HCT116 (cell line): ENCODE data around the gene LPCAT2. TPM values are rescaled to one million over a fixed set of nuclear protein-coding genes. Genes with fewer than 3 reads are reported as not detected.

ENCODE experiments used
- ATAC-seq: fragments of 200-7000 bp; cut with Tn5 transposase; 2 replicates; pipeline ENCODE4 v1.9.1; 2020; ENCODE audit warnings: mild to moderate bottlenecking, moderate library complexity
- BruUV-seq: library from RNA; stranded (reverse); fragments of 400-500 nt; replicated peaks from 2 replicates; lab custom pipeline; 2021; lab: Mats Ljungman, UMichigan
- CTCF ChIA-PET: fragments of 300-600 bp; sonication (Branson Sonifier 250); formaldehyde crosslinking; loops from one replicate; lab custom pipeline; 2021; ENCODE audit warnings: antibody characterized with exemption; lab: Charles Lee
- POLR2A ChIA-PET: fragments of 300-600, 350-600 bp; sonication (Branson Sonifier 250); formaldehyde crosslinking; loops from one replicate; lab custom pipeline; 2021; ENCODE audit warnings: antibody characterized with exemption; lab: Charles Lee
- RAD21 ChIA-PET, 2 experiments: fragments of 300-600 bp; sonication (Branson Sonifier 250); formaldehyde crosslinking; loops; one replicate each; lab custom pipeline; 2023; ENCODE audit warnings: low total read pairs in 2 of 2; ENCODE audit not compliant: uncharacterized antibody in 2 of 2, unreplicated experiment in 2 of 2, low non-redundant PET in 1 of 2; lab: Charles Lee
- DNase-seq: peaks from one replicate; pipeline ENCODE4 v3.0.0-alpha.2; 2010; ENCODE audit warnings: low read depth, low spot score
- H2AFZ ChIP-seq: fragments of 200-600 bp; shearing (Covaris generic), sonication (generic); 2 replicates; pipeline ENCODE4 v1.6.1; 2017; ENCODE audit warnings: low read depth, mixed run types, mixed read lengths, antibody characterized with exemption, low read length; ENCODE audit not compliant: poor library complexity, severe bottlenecking
- H3K27ac ChIP-seq: 2 replicates; pipeline ENCODE4 v1.5.1; 2012; ENCODE audit warnings: low read depth, low read length
- H3K27me3 ChIP-seq: fragments of 200-600 bp; sonication (generic); 2 replicates; pipeline ENCODE4 v1.6.1; 2016; ENCODE audit warnings: mixed run types, low read length, mixed read lengths; ENCODE audit not compliant: insufficient read depth
- H3K36me3 ChIP-seq, 2 experiments: fragments of 200-500 bp in 1 of 2; fragments of 200-600 bp in 1 of 2; sonication (Bioruptor generic) in 1 of 2; sonication (generic) in 1 of 2; 2 replicates each; pipeline versions ENCODE4 v1.5.1 to v1.6.1; 2014 to 2016; ENCODE audit warnings: low read length in 2 of 2, inconsistent platforms in 1 of 2, mixed read lengths in 1 of 2, mixed run types in 1 of 2; ENCODE audit not compliant: insufficient read depth in 2 of 2, control insufficient read depth in 1 of 2
- H3K4me1 ChIP-seq, 2 experiments: fragments of 200-600 bp in 1 of 2; sonication (generic) in 1 of 2; 2 replicates each; pipeline versions ENCODE4 v1.5.1 to v1.6.1; 2012 to 2017; ENCODE audit warnings: low read length in 2 of 2, inconsistent platforms in 1 of 2, mild to moderate bottlenecking in 1 of 2, mixed read lengths in 1 of 2, mixed run types in 1 of 2, moderate library complexity in 1 of 2; ENCODE audit not compliant: insufficient read depth in 2 of 2, control insufficient read depth in 1 of 2
- H3K4me2 ChIP-seq: fragments of 200-600 bp; sonication (generic); 2 replicates; pipeline ENCODE4 v1.6.1; 2017; ENCODE audit warnings: mixed run types, low read length, mixed read lengths
- H3K4me3 ChIP-seq, 2 experiments: fragments of 200-600 bp in 1 of 2; sonication (generic) in 1 of 2; replicated peaks in 1 of 2; 2 replicates each; pipeline ENCODE4 v1.5.1; 2011 to 2016; ENCODE audit warnings: low read length in 2 of 2, control low read depth in 1 of 2, low read depth in 1 of 2, mild to moderate bottlenecking in 1 of 2, mixed read lengths in 1 of 2, mixed run types in 1 of 2
- H3K79me2 ChIP-seq: fragments of 200-600 bp; sonication (generic); 2 replicates; pipeline ENCODE4 v1.6.1; 2017; ENCODE audit warnings: mild to moderate bottlenecking, mixed run types, low read length, moderate library complexity, mixed read lengths; ENCODE audit not compliant: insufficient read depth
- H3K9ac ChIP-seq: fragments of 200-600 bp; sonication (generic); 2 replicates; pipeline ENCODE4 v1.6.1; 2016; ENCODE audit warnings: low read length, mixed read lengths
- H3K9me2 ChIP-seq: fragments of 200-600 bp; sonication (generic), shearing (Covaris generic); 2 replicates; pipeline ENCODE4 v1.6.1; 2017; ENCODE audit warnings: mixed run types, mild to moderate bottlenecking, moderate library complexity; ENCODE audit not compliant: insufficient read depth
- H3K9me3 ChIP-seq, 2 experiments: fragments of 200-500 bp in 1 of 2; fragments of 200-600 bp in 1 of 2; sonication (Bioruptor generic) in 1 of 2; sonication (generic) in 1 of 2; 2 replicates each; pipeline ENCODE4 v1.6.1; 2014 to 2017; ENCODE audit warnings: low read length in 2 of 2, mixed read lengths in 2 of 2, inconsistent platforms in 1 of 2, low read depth in 1 of 2, mild to moderate bottlenecking in 1 of 2, mixed run types in 1 of 2, moderate library complexity in 1 of 2; ENCODE audit not compliant: control insufficient read depth in 1 of 2, insufficient read depth in 1 of 2
- H4K20me1 ChIP-seq: fragments of 200-600 bp; sonication (generic), shearing (Covaris generic); 2 replicates; pipeline ENCODE4 v1.6.1; 2017; ENCODE audit warnings: mixed run types, mild to moderate bottlenecking, moderate library complexity; ENCODE audit not compliant: insufficient read depth
- ATF3 ChIP-seq: IDR thresholded peaks from 2 replicates; pipeline ENCODE4 v1.6.1; 2012
- CBX3 ChIP-seq: IDR thresholded peaks from 2 replicates; pipeline ENCODE4 v1.6.1; 2012; ENCODE audit warnings: low read depth
- CEBPB ChIP-seq: IDR thresholded peaks from 2 replicates; pipeline ENCODE4 v1.6.1; 2012; ENCODE audit warnings: low read depth
- CTCF ChIP-seq, 3 experiments: fragments of 200-600 bp in 1 of 3; sonication (generic) in 1 of 3; IDR thresholded peaks in 2 of 3; conservative IDR thresholded peaks in 1 of 3; 2 replicates each; pipeline ENCODE4 v1.5.1; 2012 to 2017; ENCODE audit warnings: low read depth in 2 of 3, low read length in 2 of 3, antibody characterized with exemption in 1 of 3, borderline replicate concordance in 1 of 3, control low read depth in 1 of 3, mild to moderate bottlenecking in 1 of 3, mixed read lengths in 1 of 3, mixed run types in 1 of 3, moderate library complexity in 1 of 3; ENCODE audit not compliant: insufficient read depth in 1 of 3
- ELF1 ChIP-seq: IDR thresholded peaks from 2 replicates; pipeline ENCODE4 v1.6.1; 2012; ENCODE audit warnings: low read depth, borderline replicate concordance
- EZH2 ChIP-seq: fragments of 200-600 bp; sonication (generic); IDR thresholded peaks from 2 replicates; pipeline ENCODE4 v1.6.1; 2017; ENCODE audit warnings: antibody characterized with exemption, mixed run types
- EZH2phosphoT487 ChIP-seq: fragments of 200-600 bp; IDR thresholded peaks from 2 replicates; pipeline ENCODE4 v1.6.1; 2018; ENCODE audit warnings: antibody characterized with exemption, borderline replicate concordance
- FOSL1 ChIP-seq: IDR thresholded peaks from 2 replicates; pipeline ENCODE4 v1.6.1; 2012; ENCODE audit warnings: low read depth
- JUND ChIP-seq: IDR thresholded peaks from 2 replicates; pipeline ENCODE4 v1.6.1; 2012
- POLR2A ChIP-seq: IDR thresholded peaks from 2 replicates; pipeline ENCODE4 v1.7.0; 2011; ENCODE audit warnings: borderline replicate concordance; ENCODE audit not compliant: insufficient read depth, insufficient read length; ENCODE audit errors: extremely low read depth
- POLR2AphosphoS5 ChIP-seq: IDR thresholded peaks from 2 replicates; pipeline ENCODE4 v1.6.1; 2011; ENCODE audit warnings: mild to moderate bottlenecking, low read depth, low read length, moderate library complexity
- RAD21 ChIP-seq: IDR thresholded peaks from 2 replicates; pipeline ENCODE4 v1.6.1; 2012; ENCODE audit warnings: low read depth, mild to moderate bottlenecking
- REST ChIP-seq: IDR thresholded peaks from 2 replicates; pipeline ENCODE4 v1.6.1; 2012; ENCODE audit warnings: low read depth
- SIN3A ChIP-seq: IDR thresholded peaks from 2 replicates; pipeline ENCODE4 v1.6.1; 2012; ENCODE audit warnings: low read depth
- SP1 ChIP-seq: IDR thresholded peaks from 2 replicates; pipeline ENCODE4 v1.6.1; 2012; ENCODE audit warnings: low read depth
- TCF7L2 ChIP-seq: IDR thresholded peaks from 2 replicates; pipeline ENCODE4 v1.7.0; 2011; ENCODE audit warnings: borderline replicate concordance, inconsistent platforms; ENCODE audit not compliant: insufficient read depth, insufficient read length; ENCODE audit errors: extremely low read depth
- YY1 ChIP-seq: IDR thresholded peaks from 2 replicates; pipeline ENCODE4 v1.6.1; 2011; ENCODE audit warnings: low read length, low read depth, moderate library complexity, mild to moderate bottlenecking; ENCODE audit not compliant: insufficient replicate concordance; ENCODE audit errors: extremely low read depth
- ZBTB33 ChIP-seq: IDR thresholded peaks from 2 replicates; pipeline ENCODE4 v1.6.1; 2011; ENCODE audit warnings: mild to moderate bottlenecking, low read length, moderate library complexity; ENCODE audit not compliant: insufficient replicate concordance; ENCODE audit errors: extremely low read depth
- ZNF274 ChIP-seq: fragments of 200-500 bp; sonication (Bioruptor generic); IDR thresholded peaks from 2 replicates; pipeline ENCODE4 v1.6.1; 2014; ENCODE audit warnings: mild to moderate bottlenecking, low read depth, low read length, inconsistent platforms
- intact Hi-C: fragments of 100-400 bp; cut with micrococcal nuclease; formaldehyde crosslinking; loops from 2 replicates; pipeline ENCODE4 v1.10.0; 2022
- total RNA-seq: library from RNA; stranded (reverse); gene quantifications from one replicate; pipeline ENCODE4 v1.2.1, GENCODE V29; 2021; ENCODE audit not compliant: unreplicated experiment

The LPCAT2 gene
- total RNA-seq, 1 experiment from 2014 or later = 13.1 TPM

DNA sequence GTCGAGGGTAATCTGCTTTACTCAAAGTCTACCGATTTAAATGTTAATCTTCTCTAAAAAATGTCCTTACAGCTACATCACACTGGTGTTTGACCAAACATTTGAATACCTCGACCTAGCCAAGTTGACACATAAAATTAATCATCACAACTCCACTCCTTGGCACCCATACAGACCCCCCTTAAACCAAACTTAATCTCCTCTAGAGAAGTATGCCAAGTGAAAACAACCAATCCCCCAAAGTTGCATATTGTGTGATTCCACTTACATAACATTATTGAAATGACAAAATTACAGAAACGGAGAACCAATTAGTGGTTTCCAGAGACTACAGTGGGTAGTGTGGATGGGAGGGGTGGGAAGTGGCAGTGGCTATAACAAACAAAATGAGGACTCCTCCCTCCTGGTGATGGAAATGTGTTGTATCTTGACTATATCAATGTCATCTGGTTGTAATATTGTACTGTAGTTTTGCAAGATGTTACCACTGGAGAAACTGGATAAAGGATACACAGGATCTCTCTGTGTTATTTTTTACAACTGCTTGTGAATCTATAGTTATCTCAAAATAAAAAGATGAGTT, 97.0 kb downstream of the LPCAT2 start:
- no peak overlapping the region for H3K9ac ChIP-seq
- ChIA-PET RAD21 (no interaction called here), CTCF (interaction anchor here (0.9 kb wide), 1 partner anchor 17 kb away, joined by 3 read pairs; no protein-coding TSS in a partner anchor)
- H3K9me3 ChIP-seq = no peaks in the 10 kb centered on the region
- no peaks in the 10 kb centered on the region for H4K20me1 ChIP-seq
- DNase-seq = no peak
- H3K9me2 ChIP-seq = no peaks in the 10 kb centered on the region
- TF ChIP-seq YY1 (no peak), POLR2AphosphoS5 (no peak), EZH2 (no peak), RAD21 (no peak), JUND (no peak), EZH2phosphoT487 (no peak), TCF7L2 (no peak), ZBTB33 (no peak), CBX3 (no peak), SIN3A (no peak), ATF3 (no peak), REST (no peak), SP1 (no peak), CEBPB (no peak), ELF1 (no peak), CTCF (IDR thresholded peaks at IDR 0.05 in 2 of 3, conservative IDR thresholded peaks at IDR 0.05 in 1 of 3; ENCODE audit: borderline replicate concordance in 1 of 3, insufficient read depth in 1 of 3, low read depth in 2 of 3, low read length in 2 of 3) (no peak), POLR2A (no peak), FOSL1 (no peak), ZNF274 (no peak)
- TF ChIP-seq, all 23 proteins: peak for 0
- intact Hi-C loops = no loop called here
- H3K27me3 ChIP-seq = peaks cover 10% of the 10 kb centered on the region
- no peaks in the 10 kb centered on the region for H3K36me3 ChIP-seq
- no peak overlapping the region for H3K27ac ChIP-seq
- no peak overlapping the region for H3K4me2 ChIP-seq
- BruUV-seq = no TSS peak
- POLR2A ChIA-PET = no interaction called here
- no peak overlapping the region for H2AFZ ChIP-seq
- no peak for ATAC-seq
- no peaks in the 10 kb centered on the region for H3K79me2 ChIP-seq
- no peaks in the 10 kb centered on the region for H3K4me1 ChIP-seq
- H3K4me3 ChIP-seq = no peak overlapping the region
